ENCODE results near the gene FAM171A1. TPM values are rescaled to one million over a fixed set of nuclear protein-coding genes. Genes with fewer than 3 reads are reported as not detected.

FAM171A1 gene
- total and polyA plus RNA-seq, 2 donors (not counting 1 experiment from before 2014, with no cell fraction given), result 0.09 TPM; not detected in 1

GRCh38 chr10:15408557-15408956 is 37.5 kb upstream of the FAM171A1 start:
- no peak for ATAC-seq (ENCODE audit: low read depth)
- H3K4me1 ChIP-seq (ENCODE audit: control insufficient read depth in 2 of 2, insufficient read depth in 2 of 2, low read length in 2 of 2), result no peaks in the 10 kb centered on the region
- ChIA-PET CTCF (no interaction called here), POLR2A (no interaction called here)
- Mint-ChIP-seq H3K27me3 (peaks cover 14% of the 10 kb centered on the region), H3K27ac (no peak overlapping the region), H3K9me3 (ENCODE audit: insufficient read depth) (peaks cover 4% of the 10 kb centered on the region), H3K4me1 (no peaks in the 10 kb centered on the region), H3K4me3 (no peak overlapping the region)
- no peaks in the 10 kb centered on the region for H4K20me1 ChIP-seq (ENCODE audit: control insufficient read depth, insufficient read depth, low read length, poor library complexity, severe bottlenecking)
- 93% methylated on average over 2 of the region's 5 CpGs for WGBS (ENCODE audit: insufficient coverage)
- H2AFZ ChIP-seq (ENCODE audit: insufficient read depth, low read depth, low read length, poor library complexity, severe bottlenecking), result no peak overlapping the region
- no peak overlapping the region for H3K27ac ChIP-seq (ENCODE audit: low read length in 2 of 2)
- H3K27me3 ChIP-seq (replicated peaks in 1 of 4; ENCODE audit: control extremely low read depth in 1 of 4, control insufficient read depth in 3 of 4, insufficient read depth in 4 of 4, low read length in 3 of 4), result no peaks in the 10 kb centered on the region
- no peak overlapping the region for H3K4me2 ChIP-seq (replicated peaks; ENCODE audit: low read depth, low read length, poor library complexity, severe bottlenecking)
- intact Hi-C loops (cut with micrococcal nuclease), result no loop called here
- no peaks in the 10 kb centered on the region for H3K36me3 ChIP-seq (replicated peaks in 1 of 2; ENCODE audit: control extremely low read depth in 1 of 2, control insufficient read depth in 1 of 2, extremely low read depth in 1 of 2, insufficient read depth in 2 of 2, low read length in 1 of 2)
- H3K9ac ChIP-seq (ENCODE audit: low read length), result no peak overlapping the region
- no peak for DNase-seq
- no peaks in the 10 kb centered on the region for H3K79me2 ChIP-seq (ENCODE audit: control insufficient read depth, insufficient read depth, low read length)
- no peak overlapping the region for H3K4me3 ChIP-seq (ENCODE audit: control extremely low read depth in 1 of 5, extremely low read depth in 1 of 5, insufficient read depth in 1 of 5, low read depth in 2 of 5, low read length in 4 of 5)
- no peaks in the 10 kb centered on the region for H3K9me3 ChIP-seq (ENCODE audit: control extremely low read depth in 1 of 3, control insufficient read depth in 2 of 3, insufficient read depth in 1 of 3, low read length in 2 of 3)
- TF ChIP-seq EZH2 (IDR thresholded peaks at IDR 0.05; ENCODE audit: borderline replicate concordance, insufficient read depth, low read depth, low read length, poor library complexity, severe bottlenecking) (no peak), CTCF (IDR thresholded peaks at IDR 0.05) (no peak)

- intact Hi-C loops (cut with micrococcal nuclease), result no loop called here
- H3K4me3 Mint-ChIP-seq, result no peak overlapping the region
- Histone ChIP-seq H3K4me1 (ENCODE audit: control insufficient read depth in 2 of 2, insufficient read depth in 2 of 2, low read length in 2 of 2) (no peaks in the 10 kb centered on the region), H3K4me2 (replicated peaks; ENCODE audit: low read depth, low read length, poor library complexity, severe bottlenecking) (no peak overlapping the region), H3K9me3 (ENCODE audit: control extremely low read depth in 1 of 3, control insufficient read depth in 2 of 3, insufficient read depth in 1 of 3, low read length in 2 of 3) (no peaks in the 10 kb centered on the region), H3K27ac (ENCODE audit: low read length in 2 of 2) (no peak overlapping the region), H2AFZ (ENCODE audit: insufficient read depth, low read depth, low read length, poor library complexity, severe bottlenecking) (no peak overlapping the region), H3K9ac (ENCODE audit: low read length) (no peak overlapping the region), H3K36me3 (replicated peaks in 1 of 2; ENCODE audit: control extremely low read depth in 1 of 2, control insufficient read depth in 1 of 2, extremely low read depth in 1 of 2, insufficient read depth in 2 of 2, low read length in 1 of 2) (no peaks in the 10 kb centered on the region), H4K20me1 (ENCODE audit: control insufficient read depth, insufficient read depth, low read length, poor library complexity, severe bottlenecking) (no peaks in the 10 kb centered on the region), H3K27me3 (replicated peaks in 1 of 4; ENCODE audit: control extremely low read depth in 1 of 4, control insufficient read depth in 3 of 4, insufficient read depth in 4 of 4, low read length in 3 of 4) (no peaks in the 10 kb centered on the region), H3K79me2 (ENCODE audit: control insufficient read depth, insufficient read depth, low read length) (no peaks in the 10 kb centered on the region), H3K4me3 (ENCODE audit: control extremely low read depth in 1 of 5, extremely low read depth in 1 of 5, insufficient read depth in 1 of 5, low read depth in 2 of 5, low read length in 4 of 5) (no peak overlapping the region)
- ChIA-PET CTCF (no interaction called here), POLR2A (no interaction called here)
- H3K9me3 Mint-ChIP-seq (ENCODE audit: insufficient read depth), result peaks cover 6% of the 10 kb centered on the region
- TF ChIP-seq CTCF (IDR thresholded peaks at IDR 0.05) (no peak), EZH2 (IDR thresholded peaks at IDR 0.05; ENCODE audit: borderline replicate concordance, insufficient read depth, low read depth, low read length, poor library complexity, severe bottlenecking) (no peak)
- H3K4me1 Mint-ChIP-seq, result no peaks in the 10 kb centered on the region
- DNase-seq, result no peak
- H3K27me3 Mint-ChIP-seq, result peaks cover 6% of the 10 kb centered on the region
- ATAC-seq (ENCODE audit: low read depth), result no peak
- no peak overlapping the region for H3K27ac Mint-ChIP-seq
- WGBS (ENCODE audit: insufficient coverage), result 88% methylated on average over 2 of the region's 3 CpGs
Measured at GRCh38 chr10:15405319-15405718, 34.2 kb upstream of the FAM171A1 start.
